H1 (cell line): Measurements from ENCODE around the gene DSC3. TPM values are rescaled to one million over a fixed set of nuclear protein-coding genes. Genes with fewer than 3 reads are reported as not detected.
"Not testable (repeated sequence)": the region's sequence is repeated elsewhere in the genome, so short reads cannot be mapped to it uniquely, and the experiment has no call there.

Experiments used
- CTCF ChIA-PET: fragments of 300-600 bp; sonication (Branson Sonifier 250); formaldehyde crosslinking; loops from one replicate; lab custom pipeline; 2021; ENCODE audit not compliant: partially characterized antibody; lab: Charles Lee
- POLR2A ChIA-PET: fragments of 300-600 bp; sonication (Branson Sonifier 250); formaldehyde crosslinking; loops from one replicate; lab custom pipeline; 2021; ENCODE audit warnings: inconsistent platforms; ENCODE audit not compliant: partially characterized antibody; lab: Charles Lee
- DNase-seq, 2 experiments: peaks; one replicate each; pipeline versions ENCODE4 v3.0.0 to v3.0.0-alpha.2; 2010 to 2022; ENCODE audit warnings: low spot score in 2 of 2, low read depth in 1 of 2, mixed read lengths in 1 of 2
- FAIRE-seq: peaks from 2 replicates; lab custom pipeline; 2011; peaks lifted over from hg19 to GRCh38; lab: Jason Lieb, UNC
- H2AFZ ChIP-seq: 2 replicates; pipeline ENCODE4 v1.8.1; 2012; ENCODE audit warnings: low read length, inconsistent platforms
- H2AK5ac ChIP-seq: 2 replicates; pipeline ENCODE4 v1.6.1; 2013; ENCODE audit warnings: low read depth, low read length
- H2BK120ac ChIP-seq: replicated peaks from 2 replicates; pipeline ENCODE3; 2013; ENCODE audit warnings: low read depth, low read length, inconsistent platforms
- H2BK12ac ChIP-seq: 2 replicates; pipeline ENCODE4 v1.6.1; 2013; ENCODE audit warnings: low read depth, low read length
- H2BK15ac ChIP-seq: 2 replicates; pipeline ENCODE4 v1.6.1; 2013; ENCODE audit warnings: low read length
- H2BK20ac ChIP-seq: 2 replicates; pipeline ENCODE4 v1.6.1; 2013; ENCODE audit warnings: low read length
- H2BK5ac ChIP-seq: 2 replicates; pipeline ENCODE4 v1.6.1; 2013; ENCODE audit warnings: low read depth, low read length
- H3K14ac ChIP-seq: 2 replicates; pipeline ENCODE4 v1.6.1; 2013; ENCODE audit warnings: inconsistent platforms; ENCODE audit not compliant: insufficient read length
- H3K18ac ChIP-seq: 2 replicates; pipeline ENCODE4 v1.6.1; 2013; ENCODE audit warnings: low read length; ENCODE audit errors: extremely low read depth
- H3K23ac ChIP-seq: 2 replicates; pipeline ENCODE4 v1.6.1; 2013; ENCODE audit warnings: inconsistent platforms; ENCODE audit not compliant: insufficient read length
- H3K23me2 ChIP-seq: 2 replicates; pipeline ENCODE4 v1.6.1; 2013; ENCODE audit warnings: low read depth, low read length
- H3K27ac ChIP-seq: 2 replicates; pipeline ENCODE4 v1.6.1; 2011; ENCODE audit warnings: low read depth, low read length, inconsistent platforms
- H3K27me3 ChIP-seq, 4 experiments: replicated peaks in 1 of 4; 1 replicate in 1 of 4; 2 replicates in 3 of 4; pipeline versions ENCODE4 v1.6.1 to v1.8.1; 2011 to 2013; ENCODE audit warnings: low read length in 3 of 4, mild to moderate bottlenecking in 3 of 4, inconsistent platforms in 2 of 4, mixed read lengths in 2 of 4, moderate library complexity in 1 of 4; ENCODE audit not compliant: control insufficient read depth in 3 of 4, insufficient read depth in 3 of 4; ENCODE audit errors: extremely low read depth in 1 of 4
- H3K36me3 ChIP-seq, 4 experiments: 2 replicates each; pipeline versions ENCODE4 v1.6.1 to v1.8.1; 2011 to 2013; ENCODE audit warnings: mild to moderate bottlenecking in 4 of 4, low read length in 3 of 4, moderate library complexity in 2 of 4, control low read depth in 1 of 4, inconsistent platforms in 1 of 4; ENCODE audit not compliant: insufficient read depth in 4 of 4, control insufficient read depth in 2 of 4
- H3K4ac ChIP-seq: replicated peaks from 2 replicates; pipeline ENCODE3; 2013; ENCODE audit warnings: low read length, low read depth, mixed read lengths, inconsistent platforms; ENCODE audit not compliant: insufficient read length
- H3K4me1 ChIP-seq, 4 experiments: replicated peaks in 1 of 4; 1 replicate in 1 of 4; 2 replicates in 3 of 4; pipeline versions ENCODE4 v1.6.1 to v1.8.1; 2011 to 2013; ENCODE audit warnings: low read length in 3 of 4, inconsistent platforms in 2 of 4, mixed read lengths in 1 of 4; ENCODE audit not compliant: insufficient read depth in 4 of 4, control insufficient read depth in 3 of 4
- H3K4me2 ChIP-seq, 2 experiments: 2 replicates each; pipeline versions ENCODE4 v1.6.1 to v1.8.1; 2011 to 2013; ENCODE audit warnings: low read depth in 2 of 2, low read length in 2 of 2, control low read depth in 1 of 2, inconsistent platforms in 1 of 2, mild to moderate bottlenecking in 1 of 2; ENCODE audit not compliant: insufficient read depth in 1 of 2
- H3K4me3 ChIP-seq, 4 experiments: fragments of 200-600, 300-600 bp in 1 of 4; sonication (generic), shearing (Covaris generic), sonication (Bioruptor Twin) in 1 of 4; 2 replicates each; pipeline versions ENCODE4 v1.5.1 to v1.8.1; 2011 to 2016; ENCODE audit warnings: low read length in 4 of 4, low read depth in 3 of 4, control low read depth in 2 of 4, inconsistent platforms in 2 of 4, mild to moderate bottlenecking in 2 of 4, mixed read lengths in 1 of 4, moderate library complexity in 1 of 4; ENCODE audit not compliant: insufficient read depth in 2 of 4; ENCODE audit errors: extremely low read depth in 1 of 4
- H3K56ac ChIP-seq: replicated peaks from 2 replicates; pipeline ENCODE3; 2013; ENCODE audit warnings: low read depth, mild to moderate bottlenecking, mixed read lengths, low read length, inconsistent platforms; ENCODE audit not compliant: insufficient read length
- H3K79me1 ChIP-seq: 2 replicates; pipeline ENCODE4 v1.6.1; 2013; ENCODE audit warnings: low read depth, low read length, control low read depth
- H3K79me2 ChIP-seq, 2 experiments: 2 replicates each; pipeline versions ENCODE4 v1.6.1 to v1.8.1; 2012 to 2013; ENCODE audit warnings: low read length in 2 of 2, mild to moderate bottlenecking in 2 of 2, inconsistent platforms in 1 of 2; ENCODE audit not compliant: insufficient read depth in 2 of 2, control insufficient read depth in 1 of 2
- H3K9ac ChIP-seq, 4 experiments: replicated peaks in 1 of 4; 1 replicate in 1 of 4; 2 replicates in 3 of 4; pipeline versions ENCODE4 v1.6.1 to v1.8.1; 2011 to 2013; ENCODE audit warnings: low read depth in 3 of 4, low read length in 3 of 4, control low read depth in 2 of 4, mild to moderate bottlenecking in 2 of 4, moderate library complexity in 2 of 4, inconsistent platforms in 1 of 4; ENCODE audit errors: extremely low read depth in 1 of 4
- H3K9me3 ChIP-seq, 2 experiments: 2 replicates each; pipeline versions ENCODE4 v1.6.1 to v1.8.1; 2012 to 2013; ENCODE audit warnings: mild to moderate bottlenecking in 2 of 2, moderate library complexity in 2 of 2, control low read depth in 1 of 2, inconsistent platforms in 1 of 2, low read depth in 1 of 2, low read length in 1 of 2, mixed read lengths in 1 of 2; ENCODE audit not compliant: insufficient read depth in 2 of 2
- H4K20me1 ChIP-seq, 2 experiments: replicated peaks in 1 of 2; 2 replicates each; pipeline versions ENCODE3 to v1.8.1; 2011 to 2013; ENCODE audit warnings: inconsistent platforms in 2 of 2, low read length in 2 of 2, mild to moderate bottlenecking in 1 of 2; ENCODE audit not compliant: insufficient read depth in 2 of 2, control insufficient read depth in 1 of 2
- H4K5ac ChIP-seq: 2 replicates; pipeline ENCODE4 v1.6.1; 2013; ENCODE audit warnings: low read length, low read depth, mixed read lengths, inconsistent platforms; ENCODE audit not compliant: insufficient read length
- H4K8ac ChIP-seq: 2 replicates; pipeline ENCODE4 v1.8.0; 2013; ENCODE audit warnings: mild to moderate bottlenecking, moderate library complexity, low read length, inconsistent platforms; ENCODE audit not compliant: insufficient read depth; ENCODE audit errors: extremely low read depth
- H4K91ac ChIP-seq: replicated peaks from 2 replicates; pipeline ENCODE3; 2013; ENCODE audit warnings: low read length, mixed read lengths, inconsistent platforms; ENCODE audit not compliant: insufficient read length
- WGBS, 2 experiments: shearing (Covaris generic) in 1 of 2; methylation state at CpG; one replicate each; pipeline versions ENCODE4 v1.1.6 to v1.1.7; 2013 to 2015; ENCODE audit warnings: low lambda C conversion rate in 2 of 2, mixed read lengths in 2 of 2, inconsistent platforms in 1 of 2, low coverage in 1 of 2, missing lambda C conversion rate in 1 of 2; ENCODE audit not compliant: insufficient replicate concordance in 2 of 2, insufficient coverage in 1 of 2, insufficient read length in 1 of 2; ENCODE audit errors: extremely low coverage in 1 of 2, missing lambda C conversion rate in 1 of 2; 5-methylcytosine and 5-hydroxymethylcytosine counted together
- polyA plus RNA-seq, 7 experiments: library from polyadenylated mRNA; depleted of rRNA in 3 of 7; stranded (reverse) in 5 of 7; unstranded in 2 of 7; fragments of >200 nt in 5 of 7; fragments of 200-250 nt in 2 of 7; gene quantifications; 1 replicate in 5 of 7; 2 replicates in 1 of 7; 4 replicates in 1 of 7; pipeline versions ENCODE4 v1.2.1 to v1.2.3, GENCODE V29; 2011 to 2013; ENCODE audit warnings: missing spikeins in 2 of 7, mixed read lengths in 2 of 7
- total RNA-seq: library from RNA; stranded (reverse); fragmentation: NEBNext Ultra II Directional; extraction: Animal tissue kit (Norgen Biotek cat#: 25700); gene quantifications from 2 replicates; pipeline ENCODE4 v1.2.1, GENCODE V29; 2021

Gene DSC3
- total and polyA plus RNA-seq, 2 of the 8 experiments (the other 6 are each of a cell fraction or from before 2014, with no cell fraction given), result 0.70 to 3.7 TPM

DNA sequence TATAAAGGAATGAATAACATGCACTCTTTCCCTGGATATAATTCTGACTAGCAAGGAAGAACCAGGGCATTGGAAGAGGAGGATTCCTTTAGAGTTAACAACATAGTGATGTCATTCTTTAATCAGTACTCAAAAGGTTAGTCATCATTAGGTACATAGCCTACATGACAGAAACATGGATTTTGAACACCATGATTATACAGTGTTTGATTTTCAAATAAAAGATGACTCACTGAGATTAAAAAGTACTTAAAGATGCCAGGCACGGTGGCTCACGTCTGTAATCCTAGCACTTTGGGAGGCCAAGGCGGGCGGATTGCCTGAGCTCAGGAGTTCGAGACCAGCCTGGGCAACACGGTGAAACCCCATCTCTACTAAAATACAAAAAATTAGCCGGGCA lies 31.1 kb downstream of the DSC3 start:
- POLR2A ChIA-PET, H4K5ac ChIP-seq, H3K4ac ChIP-seq, H3K4me1 ChIP-seq, H4K8ac ChIP-seq, H3K79me1 ChIP-seq, H2AK5ac ChIP-seq, H3K18ac ChIP-seq, H2BK20ac ChIP-seq, FAIRE-seq, H2BK12ac ChIP-seq, H3K27ac ChIP-seq, H3K4me2 ChIP-seq, H3K14ac ChIP-seq, H3K9me3 ChIP-seq, H3K79me2 ChIP-seq, H2BK5ac ChIP-seq, H3K23ac ChIP-seq, H2AFZ ChIP-seq, H3K9ac ChIP-seq, H2BK15ac ChIP-seq, H3K27me3 ChIP-seq, DNase-seq, H3K23me2 ChIP-seq, H4K20me1 ChIP-seq, H3K56ac ChIP-seq, H3K4me3 ChIP-seq, H4K91ac ChIP-seq, H2BK120ac ChIP-seq, H3K36me3 ChIP-seq: not testable (repeated sequence)
- CTCF ChIA-PET, result interaction anchor here (0.7 to 1.0 kb wide), 2 partner anchors 57 to 413 kb away, joined by 3 read pairs; no protein-coding TSS in a partner anchor
- WGBS, 2 experiments, result 98% methylated on average over 7 of the region's 7 CpGs; no CpG with 5 or more reads in 1 of the 2 experiments
